ENCODE measurements around the gene GADL1.

Gene GADL1

DNA sequence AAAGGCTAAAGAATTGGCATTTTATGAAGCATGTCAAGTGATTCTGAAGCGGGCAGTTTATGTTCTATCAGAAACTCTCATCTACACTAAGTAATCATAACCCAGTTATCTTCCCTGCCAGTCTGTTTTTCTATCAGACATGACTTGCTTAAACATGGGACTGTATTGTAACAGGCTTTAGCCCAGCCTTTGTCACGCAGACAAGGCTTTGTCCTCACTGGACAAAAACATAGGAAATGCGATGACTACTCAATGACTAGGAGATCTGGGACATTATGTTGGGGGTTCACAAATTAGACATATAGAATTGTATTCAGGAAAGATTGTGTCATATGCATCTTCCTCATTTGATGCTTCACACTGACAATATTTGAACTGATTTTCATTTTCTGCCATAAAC is 115.5 kb downstream of the GADL1 start:
- H3K36me3 ChIP-seq (ENCODE audit: control insufficient read depth, low read length) = no peaks in the 10 kb centered on the region
- no peak overlapping the region for H3K4me2 ChIP-seq (ENCODE audit: low read length)
- no peaks in the 10 kb centered on the region for H3K9me3 ChIP-seq (ENCODE audit: control insufficient read depth, insufficient read depth, low read length)
- no peaks in the 10 kb centered on the region for H4K20me1 ChIP-seq (ENCODE audit: control insufficient read depth, insufficient read depth, low read depth, low read length)
- no peaks in the 10 kb centered on the region for H3K9me2 ChIP-seq (replicated peaks; ENCODE audit: control insufficient read depth, low read length)
- no peaks in the 10 kb centered on the region for H3K4me1 ChIP-seq (ENCODE audit: control insufficient read depth, low read length)
- H3K79me2 ChIP-seq (ENCODE audit: control insufficient read depth, low read length) = no peaks in the 10 kb centered on the region
- no peak overlapping the region for H3K27ac ChIP-seq (ENCODE audit: low read depth, low read length)
- H3F3A ChIP-seq (ENCODE audit: control insufficient read depth, insufficient read depth) = no peaks in the 10 kb centered on the region
- no peaks in the 10 kb centered on the region for H3K27me3 ChIP-seq (ENCODE audit: control insufficient read depth, low read length)
- TF ChIP-seq, protein P1, sequence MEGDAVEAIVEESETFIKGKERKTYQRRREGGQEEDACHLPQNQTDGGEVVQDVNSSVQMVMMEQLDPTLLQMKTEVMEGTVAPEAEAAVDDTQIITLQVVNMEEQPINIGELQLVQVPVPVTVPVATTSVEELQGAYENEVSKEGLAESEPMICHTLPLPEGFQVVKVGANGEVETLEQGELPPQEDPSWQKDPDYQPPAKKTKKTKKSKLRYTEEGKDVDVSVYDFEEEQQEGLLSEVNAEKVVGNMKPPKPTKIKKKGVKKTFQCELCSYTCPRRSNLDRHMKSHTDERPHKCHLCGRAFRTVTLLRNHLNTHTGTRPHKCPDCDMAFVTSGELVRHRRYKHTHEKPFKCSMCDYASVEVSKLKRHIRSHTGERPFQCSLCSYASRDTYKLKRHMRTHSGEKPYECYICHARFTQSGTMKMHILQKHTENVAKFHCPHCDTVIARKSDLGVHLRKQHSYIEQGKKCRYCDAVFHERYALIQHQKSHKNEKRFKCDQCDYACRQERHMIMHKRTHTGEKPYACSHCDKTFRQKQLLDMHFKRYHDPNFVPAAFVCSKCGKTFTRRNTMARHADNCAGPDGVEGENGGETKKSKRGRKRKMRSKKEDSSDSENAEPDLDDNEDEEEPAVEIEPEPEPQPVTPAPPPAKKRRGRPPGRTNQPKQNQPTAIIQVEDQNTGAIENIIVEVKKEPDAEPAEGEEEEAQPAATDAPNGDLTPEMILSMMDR (IDR thresholded peaks at IDR 0.05; ENCODE audit: low read depth, low read length, poor library complexity, severe bottlenecking) = no peak
- no peak for TF ChIP-seq EZH2phosphoT487 (IDR thresholded peaks at IDR 0.05; ENCODE audit: borderline replicate concordance, low read length)
- H3K4me3 ChIP-seq (ENCODE audit: low read length) = no peak overlapping the region

DNA sequence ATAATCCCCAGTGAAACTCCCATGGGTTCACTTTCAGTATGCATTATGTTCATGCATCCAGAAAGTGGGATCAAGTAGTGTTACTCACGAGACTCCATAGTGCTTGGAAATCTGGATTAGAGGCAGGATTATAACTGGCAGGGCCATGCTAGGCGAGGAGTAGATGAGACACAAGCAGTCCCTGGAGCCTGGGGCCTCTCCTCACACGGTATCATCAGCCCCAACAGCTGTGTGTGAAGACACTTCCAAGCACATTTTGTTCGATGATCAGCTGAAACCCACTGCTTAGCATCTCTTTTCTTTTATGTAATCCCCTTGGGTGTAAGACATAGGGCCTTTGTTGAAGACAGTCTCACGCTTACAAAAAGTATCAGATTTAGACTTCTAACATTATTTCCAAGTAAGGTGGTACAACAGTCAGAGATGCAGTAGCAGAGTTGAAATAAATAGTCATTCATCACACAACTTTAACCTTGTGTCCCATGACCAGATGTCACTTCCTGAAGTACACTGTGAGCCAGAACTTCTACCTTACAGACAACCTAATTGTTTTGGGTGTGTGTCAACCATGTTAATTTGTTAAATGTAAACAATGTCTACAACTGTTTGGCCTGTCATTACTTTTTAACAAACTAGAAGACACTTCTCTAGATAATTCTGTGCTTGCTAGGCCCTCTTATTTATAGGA is 116.9 kb downstream of the GADL1 start:
- no peak overlapping the region for H3K27ac ChIP-seq (ENCODE audit: low read depth, low read length)
- H3K4me2 ChIP-seq (ENCODE audit: low read length) = no peak overlapping the region
- no peak overlapping the region for H3K4me3 ChIP-seq (ENCODE audit: low read length)
- 0 out of 2 replicates have a peak, but pooled peaks cover 2% of the 10 kb centered on the region for H3K27me3 ChIP-seq (ENCODE audit: control insufficient read depth, low read length)
- no peaks in the 10 kb centered on the region for H3K9me2 ChIP-seq (replicated peaks; ENCODE audit: control insufficient read depth, low read length)
- H3K79me2 ChIP-seq (ENCODE audit: control insufficient read depth, low read length) = no peaks in the 10 kb centered on the region
- TF ChIP-seq, protein P1 (IDR thresholded peaks at IDR 0.05; ENCODE audit: low read depth, low read length, poor library complexity, severe bottlenecking) = no peak
- TF ChIP-seq EZH2phosphoT487 (IDR thresholded peaks at IDR 0.05; ENCODE audit: borderline replicate concordance, low read length) = no peak
- H4K20me1 ChIP-seq (ENCODE audit: control insufficient read depth, insufficient read depth, low read depth, low read length) = no peaks in the 10 kb centered on the region
- no peaks in the 10 kb centered on the region for H3K36me3 ChIP-seq (ENCODE audit: control insufficient read depth, low read length)
- no peaks in the 10 kb centered on the region for H3F3A ChIP-seq (ENCODE audit: control insufficient read depth, insufficient read depth)
- no peaks in the 10 kb centered on the region for H3K4me1 ChIP-seq (ENCODE audit: control insufficient read depth, low read length)
- H3K9me3 ChIP-seq (ENCODE audit: control insufficient read depth, insufficient read depth, low read length) = no peaks in the 10 kb centered on the region

DNA sequence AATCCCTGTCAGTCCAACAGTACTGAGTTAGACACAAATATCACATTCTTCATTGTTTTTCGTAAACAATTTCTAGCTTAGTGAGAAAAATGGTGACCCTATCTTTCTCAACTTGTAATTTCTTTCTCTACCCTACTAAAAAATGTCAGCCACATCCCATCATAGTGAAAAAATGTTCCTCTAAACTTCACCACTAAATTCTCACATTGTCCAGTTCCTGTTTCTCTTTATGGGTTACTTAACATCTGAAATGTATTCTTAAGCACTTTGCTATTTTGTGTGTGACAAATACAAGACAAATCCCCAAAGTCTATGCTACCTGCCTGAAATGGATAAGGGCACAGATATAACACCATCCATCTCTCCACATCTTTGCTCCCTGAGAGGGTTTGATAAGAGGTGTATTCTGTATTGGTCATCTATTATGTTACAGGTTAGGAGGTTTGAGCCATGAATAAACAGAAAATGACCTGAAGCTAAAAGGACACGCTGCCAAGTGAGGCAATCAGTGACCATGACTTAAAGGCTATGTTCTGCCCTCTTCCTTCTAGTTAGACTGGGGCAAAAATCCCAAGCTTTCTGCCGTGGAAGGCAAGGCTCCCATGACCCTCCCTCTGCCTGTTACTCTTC is 118.2 kb downstream of the GADL1 start:
- TF ChIP-seq, protein P1 (IDR thresholded peaks at IDR 0.05; ENCODE audit: low read depth, low read length, poor library complexity, severe bottlenecking) = no peak
- no peak for TF ChIP-seq EZH2phosphoT487 (IDR thresholded peaks at IDR 0.05; ENCODE audit: borderline replicate concordance, low read length)

More for the DNA sequence above, 118.2 kb downstream of the GADL1 start:
- H3K27me3 ChIP-seq (ENCODE audit: control insufficient read depth, low read length) = peaks cover 10% of the 10 kb centered on the region
- H3K9me3 ChIP-seq (ENCODE audit: control insufficient read depth, insufficient read depth, low read length) = no peaks in the 10 kb centered on the region
- no peak overlapping the region for H3K4me3 ChIP-seq (ENCODE audit: low read length)
- H3K79me2 ChIP-seq (ENCODE audit: control insufficient read depth, low read length) = no peaks in the 10 kb centered on the region
- H3K36me3 ChIP-seq (ENCODE audit: control insufficient read depth, low read length) = no peaks in the 10 kb centered on the region
- H3K4me2 ChIP-seq (ENCODE audit: low read length) = no peak overlapping the region
- no peaks in the 10 kb centered on the region for H3K4me1 ChIP-seq (ENCODE audit: control insufficient read depth, low read length)
- H3K27ac ChIP-seq (ENCODE audit: low read depth, low read length) = no peak overlapping the region
- H4K20me1 ChIP-seq (ENCODE audit: control insufficient read depth, insufficient read depth, low read depth, low read length) = no peaks in the 10 kb centered on the region
- H3K9me2 ChIP-seq (replicated peaks; ENCODE audit: control insufficient read depth, low read length) = no peaks in the 10 kb centered on the region
- H3F3A ChIP-seq (ENCODE audit: control insufficient read depth, insufficient read depth) = no peaks in the 10 kb centered on the region

All from DOHH2 (cell line).